A549 (cell line): ENCODE measurements around the gene CYP4A11.

Source experiments
- CTCF ChIP-seq: fragments of >200 bp; sonication (Bioruptor Twin); formaldehyde crosslinking; IDR thresholded peaks from 3 replicates; pipeline ENCODE4 v1.5.1; 2016
- E2F6 ChIP-seq: IDR thresholded peaks from 2 replicates; pipeline ENCODE4 v1.6.1; 2012; ENCODE audit warnings: low read depth, borderline replicate concordance
- ESRRA ChIP-seq: fragments of 150-350 bp; IDR thresholded peaks from 2 replicates; pipeline ENCODE4 v1.6.1; 2014; ENCODE audit warnings: mild to moderate bottlenecking, low read length, borderline replicate concordance
- HOXB13 ChIP-seq: fragments of 250-450 bp; sonication (Bioruptor Pico); IDR thresholded peaks from 2 replicates; pipeline ENCODE4 v1.5.0; 2020; ENCODE audit warnings: low read depth, mild to moderate bottlenecking, moderate library complexity
- MAFK ChIP-seq: fragments of 450-650 bp; IDR thresholded peaks from 2 replicates; pipeline ENCODE4 v1.6.1; 2014; ENCODE audit not compliant: partially characterized antibody
- MAX ChIP-seq: IDR thresholded peaks from 2 replicates; pipeline ENCODE4 v1.6.1; 2012
- MAZ ChIP-seq: fragments of 150-350 bp; IDR thresholded peaks from 2 replicates; pipeline ENCODE4 v1.6.1; 2014; ENCODE audit warnings: antibody characterized with exemption, low read depth, low read length, borderline replicate concordance
- POLR2A ChIP-seq: IDR thresholded peaks from 2 replicates; pipeline ENCODE4 v1.6.1; 2012; ENCODE audit warnings: mild to moderate bottlenecking, low read length
- POLR2AphosphoS2 ChIP-seq: conservative IDR thresholded peaks from 2 replicates; pipeline ENCODE4 v1.6.1; 2012; ENCODE audit warnings: low read length, improper control_type of control experiment, inconsistent platforms
- RAD21 ChIP-seq, 2 experiments: fragments of >200 bp in 1 of 2; sonication (Bioruptor Twin) in 1 of 2; formaldehyde crosslinking in 1 of 2; IDR thresholded peaks in 1 of 2; conservative IDR thresholded peaks in 1 of 2; 2 replicates in 1 of 2; 3 replicates in 1 of 2; pipeline ENCODE4 v1.6.1; 2012 to 2018; ENCODE audit warnings: inconsistent platforms in 1 of 2
- RFX5 ChIP-seq: fragments of 450-650 bp; IDR thresholded peaks from 2 replicates; pipeline ENCODE4 v1.7.1; 2014; ENCODE audit warnings: antibody characterized with exemption, mild to moderate bottlenecking, moderate library complexity
- ZFP36 ChIP-seq: fragments of 450-650 bp; IDR thresholded peaks from 2 replicates; pipeline ENCODE4 v1.6.1; 2014; ENCODE audit warnings: borderline replicate concordance; ENCODE audit not compliant: partially characterized antibody

- TF ChIP-seq ZFP36 (no peak), POLR2A (no peak), MAZ (no peak), POLR2AphosphoS2 (no peak), ESRRA (no peak), RAD21 (conservative IDR thresholded peaks at IDR 0.05 in 1 of 2, IDR thresholded peaks at IDR 0.05 in 1 of 2) (no peak), CTCF (no peak), E2F6 (no peak), MAX (no peak), RFX5 (no peak), MAFK (no peak), HOXB13 (CRISPR knock-in tag) (no peak)
Measured at GRCh38 chr1:46961066-46961758, 19.9 kb upstream of the CYP4A11 start.
